ENCODE results near the gene CHMP4B.

GRCh38 chr20:33770005-33770404, 41.1 kb upstream of the CHMP4B start:
- TF ChIP-seq, protein P1, sequence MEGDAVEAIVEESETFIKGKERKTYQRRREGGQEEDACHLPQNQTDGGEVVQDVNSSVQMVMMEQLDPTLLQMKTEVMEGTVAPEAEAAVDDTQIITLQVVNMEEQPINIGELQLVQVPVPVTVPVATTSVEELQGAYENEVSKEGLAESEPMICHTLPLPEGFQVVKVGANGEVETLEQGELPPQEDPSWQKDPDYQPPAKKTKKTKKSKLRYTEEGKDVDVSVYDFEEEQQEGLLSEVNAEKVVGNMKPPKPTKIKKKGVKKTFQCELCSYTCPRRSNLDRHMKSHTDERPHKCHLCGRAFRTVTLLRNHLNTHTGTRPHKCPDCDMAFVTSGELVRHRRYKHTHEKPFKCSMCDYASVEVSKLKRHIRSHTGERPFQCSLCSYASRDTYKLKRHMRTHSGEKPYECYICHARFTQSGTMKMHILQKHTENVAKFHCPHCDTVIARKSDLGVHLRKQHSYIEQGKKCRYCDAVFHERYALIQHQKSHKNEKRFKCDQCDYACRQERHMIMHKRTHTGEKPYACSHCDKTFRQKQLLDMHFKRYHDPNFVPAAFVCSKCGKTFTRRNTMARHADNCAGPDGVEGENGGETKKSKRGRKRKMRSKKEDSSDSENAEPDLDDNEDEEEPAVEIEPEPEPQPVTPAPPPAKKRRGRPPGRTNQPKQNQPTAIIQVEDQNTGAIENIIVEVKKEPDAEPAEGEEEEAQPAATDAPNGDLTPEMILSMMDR (IDR thresholded peaks at IDR 0.05), result no peak
- TF ChIP-seq POLR2A (IDR thresholded peaks at IDR 0.05), result no peak
